ENCODE results near the gene LRRN2. TPM values are rescaled to one million over a fixed set of nuclear protein-coding genes. Genes with fewer than 3 reads are reported as not detected.

The LRRN2 gene
- total RNA-seq, 1 experiment from 2014 or later: 4.6 TPM

DNA sequence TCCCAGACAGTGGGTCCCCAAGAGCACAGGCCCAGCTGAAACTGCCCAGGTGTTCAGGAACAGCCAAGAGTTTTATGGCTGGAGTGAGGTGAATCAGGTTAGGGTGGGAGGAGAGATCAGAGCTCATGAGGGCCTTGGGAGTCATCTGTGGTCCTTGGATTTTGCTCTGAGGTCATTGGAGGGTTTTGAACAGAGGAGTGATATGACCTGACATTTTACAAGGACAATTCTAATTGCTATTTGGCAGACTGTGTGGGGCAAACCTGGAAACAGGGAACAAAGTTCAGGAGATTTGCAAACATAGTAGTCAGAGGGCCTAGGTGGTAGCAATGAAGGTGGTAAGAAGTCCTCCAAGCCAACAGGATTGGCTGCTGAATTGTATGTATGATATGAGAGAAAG is 31.1 kb upstream of the LRRN2 start:
- Histone ChIP-seq H4K20me1 (ENCODE audit: insufficient read depth) (no peaks in the 10 kb centered on the region), H3K27me3 (ENCODE audit: insufficient read depth, low read depth) (peaks cover 5% of the 10 kb centered on the region; the same call in 1 of the 2 replicates), H3K9me2 (ENCODE audit: insufficient read depth) (no peaks in the 10 kb centered on the region), H3K4me3 (no peak overlapping the region), H3F3A (ENCODE audit: insufficient read depth, low read depth) (no peaks in the 10 kb centered on the region), H3K4me2 (no peak overlapping the region), H3K9me3 (ENCODE audit: insufficient read depth, low read depth) (no peaks in the 10 kb centered on the region), H3K79me2 (ENCODE audit: low read depth) (no peaks in the 10 kb centered on the region), H3K4me1 (replicated peaks; ENCODE audit: insufficient read depth) (no peaks in the 10 kb centered on the region), H3K27ac (no peak overlapping the region), H3K36me3 (ENCODE audit: low read depth) (no peaks in the 10 kb centered on the region), H2AFZ (no peak overlapping the region)
- no peak for DNase-seq
- intact Hi-C loops (cut with micrococcal nuclease; ENCODE audit: unreplicated experiment): no loop called here
- TF ChIP-seq, protein P1, sequence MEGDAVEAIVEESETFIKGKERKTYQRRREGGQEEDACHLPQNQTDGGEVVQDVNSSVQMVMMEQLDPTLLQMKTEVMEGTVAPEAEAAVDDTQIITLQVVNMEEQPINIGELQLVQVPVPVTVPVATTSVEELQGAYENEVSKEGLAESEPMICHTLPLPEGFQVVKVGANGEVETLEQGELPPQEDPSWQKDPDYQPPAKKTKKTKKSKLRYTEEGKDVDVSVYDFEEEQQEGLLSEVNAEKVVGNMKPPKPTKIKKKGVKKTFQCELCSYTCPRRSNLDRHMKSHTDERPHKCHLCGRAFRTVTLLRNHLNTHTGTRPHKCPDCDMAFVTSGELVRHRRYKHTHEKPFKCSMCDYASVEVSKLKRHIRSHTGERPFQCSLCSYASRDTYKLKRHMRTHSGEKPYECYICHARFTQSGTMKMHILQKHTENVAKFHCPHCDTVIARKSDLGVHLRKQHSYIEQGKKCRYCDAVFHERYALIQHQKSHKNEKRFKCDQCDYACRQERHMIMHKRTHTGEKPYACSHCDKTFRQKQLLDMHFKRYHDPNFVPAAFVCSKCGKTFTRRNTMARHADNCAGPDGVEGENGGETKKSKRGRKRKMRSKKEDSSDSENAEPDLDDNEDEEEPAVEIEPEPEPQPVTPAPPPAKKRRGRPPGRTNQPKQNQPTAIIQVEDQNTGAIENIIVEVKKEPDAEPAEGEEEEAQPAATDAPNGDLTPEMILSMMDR (conservative IDR thresholded peaks at IDR 0.05): no peak
- no peak for TF ChIP-seq EZH2 (IDR thresholded peaks at IDR 0.05; ENCODE audit: low read depth)
- POLR2A ChIA-PET (ENCODE audit: unreplicated experiment): no interaction called here
- CTCF ChIA-PET: no interaction called here
- BruUV-seq (replicated peaks): no TSS peak

DNA sequence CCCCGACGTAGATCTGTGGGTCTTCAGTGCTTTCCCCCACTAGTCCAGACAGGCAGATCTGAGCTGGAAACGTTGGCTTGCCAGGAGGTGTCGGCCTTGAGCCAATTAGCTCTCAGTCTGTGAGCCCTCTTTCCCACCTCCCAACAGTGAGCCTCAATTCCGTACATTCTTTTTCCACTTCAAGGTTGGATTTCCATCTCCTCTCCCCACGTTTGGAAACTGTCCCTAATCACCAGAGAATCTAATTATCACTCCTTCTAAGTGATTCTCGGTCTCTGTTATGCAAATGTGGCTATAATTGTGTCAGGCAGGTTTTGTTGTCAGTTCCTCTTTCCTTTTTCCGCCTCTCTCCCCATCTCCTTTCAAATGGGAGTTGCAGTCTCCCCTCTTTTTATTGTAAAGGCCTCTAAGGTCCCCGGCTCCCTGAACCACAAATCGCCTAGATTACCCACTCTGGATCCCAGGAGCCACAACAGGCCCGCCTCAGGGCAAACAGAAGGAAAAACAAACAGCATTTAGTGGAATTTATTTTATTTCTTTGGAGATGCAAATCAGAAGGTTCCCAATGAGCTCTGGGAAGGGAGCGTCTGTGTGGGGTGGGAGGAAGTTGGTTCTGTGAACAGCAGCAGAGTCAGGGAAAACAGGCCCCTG is 29.4 kb upstream of the LRRN2 start:
- TF ChIP-seq, protein P1 (conservative IDR thresholded peaks at IDR 0.05): no peak
- TF ChIP-seq EZH2 (IDR thresholded peaks at IDR 0.05; ENCODE audit: low read depth): no peak
- BruUV-seq (replicated peaks): no TSS peak
- ChIA-PET CTCF (interaction anchor here (0.6 kb wide), 1 partner anchor 35 kb away, joined by 3 read pairs; no protein-coding TSS in a partner anchor), POLR2A (ENCODE audit: unreplicated experiment) (no interaction called here)
- Histone ChIP-seq H3F3A (ENCODE audit: insufficient read depth, low read depth) (no peaks in the 10 kb centered on the region), H3K4me1 (replicated peaks; ENCODE audit: insufficient read depth) (no peaks in the 10 kb centered on the region), H3K27me3 (ENCODE audit: insufficient read depth, low read depth) (peaks cover 5% of the 10 kb centered on the region; the same call in 1 of the 2 replicates), H4K20me1 (ENCODE audit: insufficient read depth) (no peaks in the 10 kb centered on the region), H3K4me2 (no peak overlapping the region), H2AFZ (no peak overlapping the region), H3K27ac (no peak overlapping the region), H3K79me2 (ENCODE audit: low read depth) (no peaks in the 10 kb centered on the region), H3K9me3 (ENCODE audit: insufficient read depth, low read depth) (no peaks in the 10 kb centered on the region), H3K36me3 (ENCODE audit: low read depth) (no peaks in the 10 kb centered on the region), H3K9me2 (ENCODE audit: insufficient read depth) (no peaks in the 10 kb centered on the region), H3K4me3 (no peak overlapping the region)
- no peak for DNase-seq
- intact Hi-C loops (cut with micrococcal nuclease; ENCODE audit: unreplicated experiment): no loop called here

DNA sequence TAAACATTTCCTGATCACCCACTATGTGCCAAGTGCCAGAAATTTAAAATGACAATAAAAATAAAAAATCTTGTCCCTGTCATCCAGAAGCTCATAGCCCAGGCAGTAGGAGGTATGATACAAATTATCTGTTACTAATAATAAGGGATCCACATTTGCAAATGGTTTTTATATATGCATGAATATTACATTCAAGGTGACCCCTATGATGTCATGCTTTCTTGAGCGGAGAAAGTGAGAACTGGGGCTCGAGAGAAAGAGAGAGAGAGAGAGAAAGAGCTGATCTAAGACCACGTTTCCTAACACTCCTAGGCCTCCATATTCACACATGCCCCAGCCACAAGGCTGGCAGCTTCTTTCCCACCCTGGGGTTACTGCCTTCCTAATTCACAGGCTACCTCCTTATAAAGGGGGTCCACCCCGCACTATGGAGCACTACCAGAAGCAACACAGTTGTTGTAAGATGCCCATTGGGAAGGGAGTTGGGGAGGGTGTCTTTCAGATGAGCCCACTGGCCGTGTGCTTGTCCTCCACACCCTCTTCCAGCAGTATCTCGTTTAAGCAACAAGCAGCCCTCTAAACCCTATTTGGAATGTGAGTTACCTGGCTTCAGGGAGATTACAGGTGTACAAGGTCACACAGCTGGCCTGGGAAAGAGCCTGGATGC is 28.8 kb upstream of the LRRN2 start:
- peaks cover 5% of the 10 kb centered on the region; the same call in 1 of the 2 replicates for H3K27me3 ChIP-seq (ENCODE audit: insufficient read depth, low read depth)
- ChIA-PET CTCF (no interaction called here), POLR2A (ENCODE audit: unreplicated experiment) (no interaction called here)
- H3K4me2 ChIP-seq: no peak overlapping the region
- H4K20me1 ChIP-seq (ENCODE audit: insufficient read depth): no peaks in the 10 kb centered on the region
- no peaks in the 10 kb centered on the region for H3K9me2 ChIP-seq (ENCODE audit: insufficient read depth)
- no TSS peak for BruUV-seq (replicated peaks)
- no peaks in the 10 kb centered on the region for H3K79me2 ChIP-seq (ENCODE audit: low read depth)
- H3K4me3 ChIP-seq: no peak overlapping the region
- no peak for TF ChIP-seq EZH2 (IDR thresholded peaks at IDR 0.05; ENCODE audit: low read depth)
- TF ChIP-seq, protein P1 (conservative IDR thresholded peaks at IDR 0.05): no peak
- H3K27ac ChIP-seq: no peak overlapping the region
- no peak overlapping the region for H2AFZ ChIP-seq
- no peak for DNase-seq
- no peaks in the 10 kb centered on the region for H3K9me3 ChIP-seq (ENCODE audit: insufficient read depth, low read depth)
- no peaks in the 10 kb centered on the region for H3F3A ChIP-seq (ENCODE audit: insufficient read depth, low read depth)
- H3K36me3 ChIP-seq (ENCODE audit: low read depth): no peaks in the 10 kb centered on the region
- intact Hi-C loops (cut with micrococcal nuclease; ENCODE audit: unreplicated experiment): no loop called here
- H3K4me1 ChIP-seq (replicated peaks; ENCODE audit: insufficient read depth): no peaks in the 10 kb centered on the region

Measured in PC-9 (cell line).